ENCODE measurements around the gene ZNF862. TPM values are rescaled to one million over a fixed set of nuclear protein-coding genes. Genes with fewer than 3 reads are reported as not detected.
A peak's percentile ranks its signal among the peaks of the same experiment; 100 is the strongest.

Gene ZNF862
- total and polyA plus RNA-seq, 4 experiments from 2014 or later: 9.8 to 88.6 (median 47.4) TPM

DNA sequence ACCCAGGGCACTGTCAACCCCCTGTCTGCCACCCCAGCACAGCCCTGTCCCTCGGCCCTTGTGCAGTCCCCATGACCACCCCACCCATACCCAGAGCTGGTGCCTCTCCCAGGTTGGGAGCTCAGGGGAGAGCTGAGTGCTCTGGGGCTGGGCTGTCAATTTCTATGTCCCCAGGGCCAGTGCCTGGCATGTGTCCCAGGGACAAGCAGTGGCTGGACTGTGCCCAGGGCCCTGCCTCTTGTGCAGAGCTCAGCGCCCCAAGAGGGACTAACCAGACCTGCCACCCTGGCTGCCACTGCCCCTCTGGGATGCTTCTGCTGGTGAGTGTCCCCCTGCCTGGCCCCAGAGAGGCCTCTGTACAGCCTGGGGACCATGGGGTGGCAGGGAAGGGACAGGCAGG is 29.0 kb upstream of the ZNF862 start:
- POLR2A ChIA-PET (ENCODE audit: partially characterized antibody): no interaction called here
- H3K27ac Mint-ChIP-seq: no peak overlapping the region
- intact Hi-C loops (cut with micrococcal nuclease): loop anchor here (5.0 kb wide), 1 partner anchor 468 kb away; no protein-coding TSS in a partner anchor

DNA sequence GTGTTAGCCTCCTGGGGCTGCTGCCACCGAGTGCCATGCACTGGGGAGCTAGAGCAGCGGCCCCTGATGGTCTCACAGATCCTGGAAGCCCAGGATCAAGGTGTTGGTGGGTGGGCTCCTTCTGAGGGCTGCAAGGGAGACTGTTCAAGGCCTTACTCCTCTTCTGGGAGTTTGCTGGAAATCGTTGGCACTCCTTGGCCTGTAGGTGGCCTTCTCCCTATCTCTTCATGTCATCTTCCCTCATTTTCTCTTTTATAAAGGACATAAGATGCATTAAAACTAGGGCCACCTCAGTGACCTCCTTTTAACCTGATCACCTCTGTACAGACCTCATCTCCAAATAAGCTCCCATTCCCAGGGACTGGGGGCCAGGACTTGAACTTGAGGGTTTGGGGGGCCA is 27.0 kb upstream of the ZNF862 start:
- Histone ChIP-seq H3K4me1 (ENCODE audit: insufficient read depth, low read length) (no peaks in the 10 kb centered on the region), H3K36me3 (ENCODE audit: insufficient read depth, low read length) (no peaks in the 10 kb centered on the region), H3K4me3 (ENCODE audit: low read length in 2 of 2) (no peak overlapping the region), H3K9me3 (ENCODE audit: control insufficient read depth in 1 of 2, low read length in 2 of 2) (no peaks in the 10 kb centered on the region), H3K27ac (ENCODE audit: low read depth, low read length) (no peak overlapping the region), H3K27me3 (ENCODE audit: insufficient read depth, low read length) (no peaks in the 10 kb centered on the region)
- peak overlapping the region in 1 of 7 donors; percentile 47 for H3K27ac Mint-ChIP-seq
- H3K4me1 Mint-ChIP-seq: no peaks in the 10 kb centered on the region
- ChIA-PET POLR2A (ENCODE audit: partially characterized antibody) (no interaction called here), CTCF (ENCODE audit: partially characterized antibody) (interaction anchor here (1.0 kb wide), 1 partner anchor 60 kb away, joined by 3 read pairs; no protein-coding TSS in a partner anchor)
- H3K36me3 Mint-ChIP-seq: no peaks in the 10 kb centered on the region
- no peak overlapping the region for H3K4me3 Mint-ChIP-seq
- no peak for DNase-seq
- no peaks in the 10 kb centered on the region for H3K27me3 Mint-ChIP-seq
- no peaks in the 10 kb centered on the region for H3K9me3 Mint-ChIP-seq
- intact Hi-C loops (cut with micrococcal nuclease): no loop called here

More for the DNA sequence above, 29.0 kb upstream of the ZNF862 start:
- Histone ChIP-seq H3K27ac (ENCODE audit: low read depth, low read length) (no peak overlapping the region), H3K4me3 (ENCODE audit: low read length in 2 of 2) (no peak overlapping the region), H3K4me1 (ENCODE audit: insufficient read depth, low read length) (no peaks in the 10 kb centered on the region), H3K27me3 (ENCODE audit: insufficient read depth, low read length) (no peaks in the 10 kb centered on the region), H3K9me3 (ENCODE audit: control insufficient read depth in 1 of 2, low read length in 2 of 2) (no peaks in the 10 kb centered on the region), H3K36me3 (ENCODE audit: insufficient read depth, low read length) (no peaks in the 10 kb centered on the region)
- H3K36me3 Mint-ChIP-seq: no peaks in the 10 kb centered on the region
- no peaks in the 10 kb centered on the region for H3K27me3 Mint-ChIP-seq
- CTCF ChIA-PET (ENCODE audit: partially characterized antibody): interaction anchor here (0.8 to 1.1 kb wide), 2 partner anchors 10 to 45 kb away, joined by 3 to 7 read pairs; no protein-coding TSS in a partner anchor
- no peak overlapping the region for H3K4me3 Mint-ChIP-seq
- DNase-seq: no peak
- no peaks in the 10 kb centered on the region for H3K9me3 Mint-ChIP-seq
- no peaks in the 10 kb centered on the region for H3K4me1 Mint-ChIP-seq

DNA sequence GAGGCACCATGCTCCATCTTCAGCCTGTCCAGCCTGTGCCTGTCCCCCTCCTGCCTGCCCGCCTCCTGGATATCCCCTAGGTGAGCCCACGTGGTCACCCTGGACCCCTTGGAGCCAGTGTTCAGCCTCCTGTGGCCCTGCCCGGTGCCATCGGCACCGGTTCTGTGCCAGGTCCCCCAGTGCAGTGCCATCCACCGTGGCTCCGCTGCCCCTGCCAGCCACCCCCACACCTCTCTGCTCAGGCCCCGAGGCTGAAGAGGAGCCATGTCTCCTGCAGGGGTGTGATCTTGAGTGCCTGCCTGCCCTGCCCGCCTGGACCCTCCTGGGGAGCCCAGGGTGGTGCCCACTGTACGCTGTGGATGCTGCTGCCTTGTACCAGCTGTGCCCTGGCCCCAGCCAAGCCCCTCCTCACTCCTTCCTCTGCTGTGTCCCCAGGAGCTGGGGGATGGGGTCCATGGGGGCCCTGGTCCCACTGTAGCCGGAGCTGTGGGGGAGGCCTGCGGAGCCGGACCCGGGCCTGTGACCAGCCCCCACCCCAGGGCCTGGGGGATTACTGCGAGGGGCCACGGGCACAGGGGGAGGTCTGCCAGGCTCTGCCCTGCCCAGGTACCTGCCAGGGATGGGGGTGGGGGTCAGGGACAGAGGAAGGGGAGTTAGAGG is 26.2 kb upstream of the ZNF862 start:
- H3K36me3 Mint-ChIP-seq: no peaks in the 10 kb centered on the region
- no peaks in the 10 kb centered on the region for H3K4me1 Mint-ChIP-seq
- H3K27me3 Mint-ChIP-seq: no peaks in the 10 kb centered on the region
- no peak overlapping the region for H3K27ac Mint-ChIP-seq
- H3K4me3 ChIP-seq (ENCODE audit: low read length in 2 of 2): no peak overlapping the region
- no peak overlapping the region for H3K4me3 Mint-ChIP-seq
- no peak for DNase-seq
- ChIA-PET CTCF (ENCODE audit: partially characterized antibody) (interaction anchor here (1.0 kb wide), 1 partner anchor 59 kb away, joined by 3 read pairs; no protein-coding TSS in a partner anchor), POLR2A (ENCODE audit: partially characterized antibody) (no interaction called here)
- H3K4me1 ChIP-seq (ENCODE audit: insufficient read depth, low read length): no peaks in the 10 kb centered on the region
- H3K36me3 ChIP-seq (ENCODE audit: insufficient read depth, low read length): no peaks in the 10 kb centered on the region
- no peak overlapping the region for H3K27ac ChIP-seq (ENCODE audit: low read depth, low read length)
- no peaks in the 10 kb centered on the region for H3K9me3 ChIP-seq (ENCODE audit: control insufficient read depth in 1 of 2, low read length in 2 of 2)
- H3K9me3 Mint-ChIP-seq: no peaks in the 10 kb centered on the region
- intact Hi-C loops (cut with micrococcal nuclease): no loop called here
- no peaks in the 10 kb centered on the region for H3K27me3 ChIP-seq (ENCODE audit: insufficient read depth, low read length)

DNA sequence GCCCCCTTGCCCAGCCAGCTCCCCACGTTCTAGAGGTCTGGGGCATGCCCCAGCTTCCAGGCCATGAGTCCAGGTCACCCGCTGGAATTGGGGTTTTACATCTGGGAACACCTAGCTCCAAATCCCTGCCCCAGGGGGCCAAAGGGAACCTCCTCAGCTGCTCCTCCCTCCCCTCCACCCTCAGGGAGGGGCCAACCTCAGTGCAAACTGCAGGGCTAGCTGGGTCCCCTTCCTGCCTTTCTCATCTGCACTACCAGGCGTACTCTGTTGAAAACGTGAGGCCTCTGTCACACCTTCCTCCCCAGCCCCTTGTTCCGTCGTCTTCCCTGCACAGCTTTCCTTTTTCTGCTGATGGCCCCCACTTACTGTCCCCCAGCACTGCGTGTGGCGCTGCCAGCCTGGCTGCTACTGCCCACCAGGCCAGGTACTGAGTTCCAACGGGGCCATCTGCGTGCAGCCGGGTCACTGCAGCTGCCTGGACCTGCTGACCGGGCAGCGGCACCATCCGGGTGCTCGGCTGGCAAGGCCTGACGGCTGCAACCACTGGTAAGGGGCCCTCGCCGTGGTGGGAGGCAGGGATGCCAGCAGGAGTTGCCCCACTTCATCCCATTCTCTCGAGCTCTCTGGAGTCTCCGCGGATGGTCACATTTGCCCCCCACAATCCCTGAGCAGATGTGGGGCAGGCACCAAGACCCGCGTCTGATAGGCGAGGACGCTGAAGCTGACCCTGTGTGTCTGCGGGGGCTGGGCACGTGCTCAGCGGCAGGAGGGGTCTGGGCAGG is 24.7 kb upstream of the ZNF862 start:
- H3K4me3 Mint-ChIP-seq: no peak overlapping the region
- H3K27me3 Mint-ChIP-seq: no peaks in the 10 kb centered on the region
- intact Hi-C loops (cut with micrococcal nuclease): no loop called here
- Histone ChIP-seq H3K9me3 (ENCODE audit: control insufficient read depth in 1 of 2, low read length in 2 of 2) (no peaks in the 10 kb centered on the region), H3K27ac (ENCODE audit: low read depth, low read length) (no peak overlapping the region), H3K4me1 (ENCODE audit: insufficient read depth, low read length) (no peaks in the 10 kb centered on the region), H3K36me3 (ENCODE audit: insufficient read depth, low read length) (no peaks in the 10 kb centered on the region), H3K4me3 (ENCODE audit: low read length in 2 of 2) (no peak overlapping the region), H3K27me3 (ENCODE audit: insufficient read depth, low read length) (no peaks in the 10 kb centered on the region)
- H3K9me3 Mint-ChIP-seq: no peaks in the 10 kb centered on the region
- CTCF ChIA-PET (ENCODE audit: partially characterized antibody): interaction anchor here (1.1 kb wide), 1 partner anchor 12 kb away, joined by 3 read pairs; no protein-coding TSS in a partner anchor
- POLR2A ChIA-PET (ENCODE audit: partially characterized antibody): no interaction called here
- H3K4me1 Mint-ChIP-seq: no peaks in the 10 kb centered on the region
- no peak overlapping the region for H3K27ac Mint-ChIP-seq
- DNase-seq: no peak
- no peaks in the 10 kb centered on the region for H3K36me3 Mint-ChIP-seq

DNA sequence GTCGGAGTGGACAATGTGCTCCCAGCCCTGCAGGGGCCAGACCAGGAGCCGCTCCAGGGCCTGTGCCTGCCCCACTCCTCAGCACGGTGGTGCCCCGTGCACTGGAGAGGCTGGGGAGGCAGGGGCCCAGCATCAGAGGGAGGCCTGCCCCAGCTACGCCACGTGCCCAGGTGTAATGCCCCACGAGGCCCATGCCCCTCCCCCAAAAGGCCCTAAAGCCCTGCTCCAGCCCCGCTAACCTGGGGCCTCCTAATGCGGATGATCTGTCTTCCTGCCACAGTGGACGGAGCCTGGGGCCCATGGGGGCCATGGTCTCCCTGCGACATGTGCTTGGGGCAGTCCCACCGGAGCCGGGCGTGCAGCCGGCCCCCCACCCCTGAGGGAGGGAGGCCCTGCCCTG is 23.7 kb upstream of the ZNF862 start:
- POLR2A ChIA-PET (ENCODE audit: partially characterized antibody): no interaction called here
- CTCF ChIA-PET (ENCODE audit: partially characterized antibody): interaction anchor here (1.1 kb wide), 1 partner anchor 13 kb away, joined by 3 read pairs; no protein-coding TSS in a partner anchor
- Mint-ChIP-seq H3K4me3 (no peak overlapping the region), H3K4me1 (no peaks in the 10 kb centered on the region), H3K36me3 (no peaks in the 10 kb centered on the region), H3K27ac (peak overlapping the region in 1 of 7 donors; percentile 37), H3K27me3 (no peaks in the 10 kb centered on the region), H3K9me3 (no peaks in the 10 kb centered on the region)
- no peaks in the 10 kb centered on the region for H3K27me3 ChIP-seq (ENCODE audit: insufficient read depth, low read length)
- H3K36me3 ChIP-seq (ENCODE audit: insufficient read depth, low read length): no peaks in the 10 kb centered on the region
- DNase-seq: no peak
- intact Hi-C loops (cut with micrococcal nuclease): no loop called here
- H3K27ac ChIP-seq (ENCODE audit: low read depth, low read length): no peak overlapping the region
- no peaks in the 10 kb centered on the region for H3K4me1 ChIP-seq (ENCODE audit: insufficient read depth, low read length)
- H3K4me3 ChIP-seq (ENCODE audit: low read length in 2 of 2): no peak overlapping the region
- no peaks in the 10 kb centered on the region for H3K9me3 ChIP-seq (ENCODE audit: control insufficient read depth in 1 of 2, low read length in 2 of 2)

DNA sequence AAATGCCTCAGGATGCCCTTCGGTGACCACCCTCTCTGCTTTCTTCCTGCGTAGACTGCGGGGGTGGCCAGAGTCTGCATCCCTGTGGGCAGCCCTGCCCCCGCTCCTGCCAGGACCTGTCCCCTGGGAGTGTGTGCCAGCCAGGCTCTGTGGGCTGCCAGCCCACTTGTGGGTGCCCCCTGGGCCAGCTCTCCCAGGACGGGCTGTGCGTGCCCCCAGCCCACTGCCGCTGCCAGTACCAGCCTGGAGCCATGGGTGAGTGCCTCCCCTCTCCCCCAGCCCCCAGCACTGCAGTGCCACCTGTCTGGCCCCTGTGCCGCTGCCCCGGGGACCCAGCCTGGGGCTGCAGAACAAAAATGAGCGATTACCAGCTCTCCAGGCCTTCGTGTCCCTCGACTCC is 23.1 kb upstream of the ZNF862 start:
- no peaks in the 10 kb centered on the region for H3K27me3 ChIP-seq (ENCODE audit: insufficient read depth, low read length)
- no peaks in the 10 kb centered on the region for H3K9me3 ChIP-seq (ENCODE audit: control insufficient read depth in 1 of 2, low read length in 2 of 2)
- H3K4me1 ChIP-seq (ENCODE audit: insufficient read depth, low read length): no peaks in the 10 kb centered on the region
- H3K27me3 Mint-ChIP-seq: no peaks in the 10 kb centered on the region
- H3K27ac Mint-ChIP-seq: no peak overlapping the region
- ChIA-PET CTCF (ENCODE audit: partially characterized antibody) (no interaction called here), POLR2A (ENCODE audit: partially characterized antibody) (no interaction called here)
- no peaks in the 10 kb centered on the region for H3K9me3 Mint-ChIP-seq
- no peaks in the 10 kb centered on the region for H3K4me1 Mint-ChIP-seq
- DNase-seq: no peak
- no peak overlapping the region for H3K27ac ChIP-seq (ENCODE audit: low read depth, low read length)
- H3K36me3 ChIP-seq (ENCODE audit: insufficient read depth, low read length): no peaks in the 10 kb centered on the region
- H3K4me3 ChIP-seq (ENCODE audit: low read length in 2 of 2): no peak overlapping the region
- H3K36me3 Mint-ChIP-seq: no peaks in the 10 kb centered on the region
- H3K4me3 Mint-ChIP-seq: no peak overlapping the region
- intact Hi-C loops (cut with micrococcal nuclease): no loop called here

DNA sequence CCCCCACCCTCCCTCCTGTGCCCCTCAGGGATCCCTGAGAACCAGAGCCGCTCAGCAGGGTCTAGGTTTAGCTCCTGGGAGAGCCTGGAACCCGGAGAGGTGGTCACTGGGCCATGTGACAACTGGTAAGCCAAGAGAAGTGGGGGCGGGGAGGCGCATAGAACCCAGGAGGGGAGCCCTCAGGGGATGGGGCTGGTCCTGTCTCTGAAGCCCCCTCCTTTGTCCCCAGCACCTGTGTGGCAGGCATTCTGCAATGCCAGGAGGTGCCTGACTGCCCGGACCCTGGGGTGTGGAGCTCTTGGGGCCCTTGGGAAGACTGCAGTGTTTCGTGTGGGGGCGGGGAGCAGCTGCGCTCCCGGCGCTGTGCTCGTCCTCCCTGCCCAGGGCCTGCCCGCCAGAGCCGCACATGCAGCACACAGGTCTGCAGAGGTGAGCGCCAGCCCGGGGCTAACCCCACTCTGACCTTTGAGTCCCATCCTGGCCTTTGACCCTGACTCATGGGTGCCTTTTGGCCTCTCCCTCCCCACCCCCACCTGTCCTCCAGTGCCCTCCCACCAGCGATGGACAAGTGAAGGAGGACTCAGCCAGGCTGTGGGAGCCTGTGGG is 22.4 kb upstream of the ZNF862 start:
- no peak overlapping the region for H3K27ac Mint-ChIP-seq

More for the DNA sequence above, 22.4 kb upstream of the ZNF862 start:
- Histone ChIP-seq H3K36me3 (ENCODE audit: insufficient read depth, low read length) (no peaks in the 10 kb centered on the region), H3K4me3 (ENCODE audit: low read length in 2 of 2) (no peak overlapping the region), H3K27ac (ENCODE audit: low read depth, low read length) (no peak overlapping the region), H3K27me3 (ENCODE audit: insufficient read depth, low read length) (no peaks in the 10 kb centered on the region), H3K4me1 (ENCODE audit: insufficient read depth, low read length) (no peaks in the 10 kb centered on the region), H3K9me3 (ENCODE audit: control insufficient read depth in 1 of 2, low read length in 2 of 2) (no peaks in the 10 kb centered on the region)
- Mint-ChIP-seq H3K27me3 (no peaks in the 10 kb centered on the region), H3K4me1 (no peaks in the 10 kb centered on the region), H3K9me3 (no peaks in the 10 kb centered on the region), H3K36me3 (no peaks in the 10 kb centered on the region), H3K4me3 (no peak overlapping the region)
- DNase-seq: no peak
- ChIA-PET CTCF (ENCODE audit: partially characterized antibody) (no interaction called here), POLR2A (ENCODE audit: partially characterized antibody) (no interaction called here)
- intact Hi-C loops (cut with micrococcal nuclease): no loop called here

Data from CD4-positive, alpha-beta memory T cell (primary cell).